ENCODE results near the gene CCR5AS.

DNA sequence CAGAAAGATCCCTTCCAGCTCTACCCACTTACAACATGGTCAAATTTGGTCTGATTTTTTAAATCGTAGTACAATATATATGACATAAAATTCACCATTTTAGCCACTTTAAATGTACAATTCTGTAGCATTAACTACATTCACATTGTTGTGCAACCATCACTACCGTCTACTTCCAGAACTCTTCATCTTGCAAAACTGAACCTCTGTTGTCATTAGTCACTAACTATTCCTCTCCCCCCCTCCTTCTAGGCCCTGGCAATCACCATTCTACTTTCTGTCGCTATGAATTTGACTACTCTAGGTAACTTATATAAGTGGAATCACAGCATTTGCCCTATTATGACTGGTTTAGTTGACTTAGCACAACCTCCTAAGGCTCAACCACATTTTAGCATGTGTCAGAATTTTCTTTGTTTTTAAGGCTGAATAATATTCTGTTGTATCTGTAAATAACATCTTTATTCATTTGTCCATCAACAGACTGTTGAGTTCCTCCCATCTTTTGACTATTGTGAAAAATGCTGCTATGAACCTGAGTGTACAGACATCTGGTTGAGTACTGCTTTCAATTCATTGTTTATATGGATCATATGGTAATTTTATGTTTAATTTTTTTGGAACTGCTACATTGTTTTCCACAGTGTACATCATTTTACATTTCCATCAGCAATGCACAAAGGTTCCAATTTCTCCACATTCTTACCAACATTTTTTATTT is 88.5 kb downstream of the CCR5AS start:
- TF ChIP-seq FOXP1 (CRISPR knock-in tag; IDR thresholded peaks at IDR 0.05; ENCODE audit: borderline replicate concordance) (no peak), FOXJ3 (CRISPR knock-in tag; IDR thresholded peaks at IDR 0.05; ENCODE audit: borderline replicate concordance) (no peak)
